Measurements from ENCODE around the gene EFL1.
"Not testable (repeated sequence)": the region's sequence is repeated elsewhere in the genome, so short reads cannot be mapped to it uniquely, and the experiment has no call there.

Gene EFL1

GRCh38 chr15:82275410-82275809, 12.9 kb upstream of the EFL1 start:
- no peak for DNase-seq (ENCODE audit: low read depth)

DNA sequence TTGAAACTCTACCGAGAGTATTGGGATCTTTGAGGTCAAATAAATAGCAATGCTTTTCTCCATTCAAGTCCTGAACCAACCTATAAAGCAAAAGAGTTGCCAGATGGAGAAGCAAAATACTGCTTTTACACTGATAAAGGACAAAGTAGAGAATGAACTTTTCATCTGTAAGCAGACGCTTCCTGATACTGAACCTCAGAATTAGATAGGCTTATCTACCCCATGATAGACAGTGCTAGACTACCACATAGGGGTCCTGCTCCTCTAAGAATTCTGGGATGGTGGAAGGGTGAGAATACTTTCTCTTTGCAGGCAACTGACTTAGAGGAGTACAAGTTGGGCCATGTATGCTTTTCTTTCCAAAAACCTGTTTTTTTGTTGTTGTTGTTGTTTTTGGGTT, 9.6 kb upstream of the EFL1 start:
- DNase-seq (ENCODE audit: low read depth) = no peak

GRCh38 chr15:82268454-82268853, 5.9 kb upstream of the EFL1 start:
- DNase-seq (ENCODE audit: low read depth) = not testable (repeated sequence)

GRCh38 chr15:82267137-82267536, 4.6 kb upstream of the EFL1 start:
- DNase-seq (ENCODE audit: low read depth) = not testable (repeated sequence)

GRCh38 chr15:82263350-82263749, 816 bp upstream of the EFL1 start:
- DNase-seq (ENCODE audit: low read depth) = peak; percentile 1

- peak; percentile 80 for DNase-seq (ENCODE audit: low read depth)
Measured at GRCh38 chr15:82261566-82262421, 740 bp downstream of the EFL1 start.

- peak; percentile 48 for DNase-seq (ENCODE audit: low read depth)
Measured at GRCh38 chr15:82248261-82248660, 14.3 kb downstream of the EFL1 start.

DNA sequence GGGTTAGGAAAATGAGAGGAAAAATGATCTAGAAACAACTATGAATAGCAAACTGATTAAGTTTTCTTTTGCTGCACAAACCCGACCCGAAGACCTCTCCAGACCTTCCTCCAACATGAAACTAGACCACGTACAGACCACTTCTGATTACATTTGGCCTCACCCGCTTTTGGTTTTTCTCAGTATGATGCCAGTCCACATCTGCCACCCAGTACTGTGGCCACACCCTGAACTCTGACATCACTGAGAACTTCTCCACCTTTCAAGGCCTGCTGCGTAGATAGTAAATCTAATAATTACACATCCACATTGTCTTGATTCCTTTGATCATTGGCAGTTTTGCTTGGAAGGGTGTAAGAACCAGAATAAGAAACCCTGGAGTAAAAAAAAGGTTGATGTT, 16.6 kb downstream of the EFL1 start:
- DNase-seq (ENCODE audit: low read depth) = not testable (repeated sequence)

GRCh38 chr15:82243644-82244043, 18.9 kb downstream of the EFL1 start:
- not testable (repeated sequence) for DNase-seq (ENCODE audit: low read depth)

DNA sequence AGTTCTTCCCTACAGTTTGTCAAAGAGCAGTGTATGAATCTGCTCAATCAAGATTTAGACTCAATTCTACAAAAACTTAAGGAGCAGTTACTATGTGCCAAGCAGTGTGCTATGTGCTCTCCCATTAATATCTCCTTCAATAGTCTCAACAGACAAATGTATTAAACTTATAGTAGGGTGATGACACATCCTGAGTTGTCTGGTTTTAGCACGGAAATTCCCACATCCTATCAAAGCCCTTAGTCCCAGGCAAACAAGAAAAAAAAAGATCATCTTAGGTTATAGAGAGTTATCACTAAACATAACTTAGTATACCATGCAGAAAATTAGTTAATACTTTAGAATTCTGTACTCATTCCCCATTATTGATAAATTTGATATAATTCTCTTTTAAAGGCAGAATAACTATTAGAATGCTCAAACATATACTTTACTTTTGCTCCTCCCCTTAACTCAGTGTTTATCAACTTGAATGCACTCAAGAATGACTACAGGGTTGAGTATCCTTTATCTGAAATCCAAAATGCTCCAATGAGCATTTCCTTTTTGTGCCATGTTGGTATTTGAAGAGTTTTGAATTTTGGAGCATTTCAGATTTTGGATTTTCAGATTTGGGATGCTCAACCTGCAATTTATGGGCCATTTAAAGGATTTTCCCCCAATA, 20.6 kb downstream of the EFL1 start:
- peak; percentile 68 for DNase-seq (ENCODE audit: low read depth)

DNA sequence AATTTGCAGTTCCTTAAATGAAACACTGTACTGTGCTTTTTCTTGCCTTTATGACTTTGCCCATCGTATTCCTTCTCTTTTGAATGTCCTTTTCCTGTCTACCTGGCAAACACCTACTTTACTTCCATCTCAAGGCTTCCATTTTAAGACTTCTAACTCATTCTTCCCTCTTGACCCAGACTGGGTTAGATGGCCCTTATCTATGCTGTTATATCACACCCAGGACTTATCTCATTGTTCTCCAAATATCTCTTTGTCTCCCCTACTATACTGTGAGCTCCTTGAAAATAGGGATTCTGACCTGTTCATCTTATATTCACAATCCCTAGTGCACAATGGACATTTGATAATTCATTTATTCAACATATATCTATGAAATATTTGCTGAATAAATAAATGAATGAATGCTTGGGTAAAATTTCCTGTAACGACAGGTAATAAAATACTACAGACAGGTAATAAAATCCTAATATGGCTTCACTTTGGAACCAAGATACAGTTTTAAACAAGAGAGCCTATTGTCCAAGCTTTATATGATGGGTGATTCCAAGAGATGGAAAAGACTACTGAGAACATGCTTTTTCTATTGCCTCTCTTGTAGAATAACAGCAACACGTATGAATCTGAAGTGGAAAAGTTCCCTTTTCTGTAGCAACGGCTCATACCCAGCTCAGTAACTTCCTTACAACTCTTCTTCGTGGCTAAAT, 22.7 kb downstream of the EFL1 start:
- no peak for DNase-seq (ENCODE audit: low read depth)

DNA sequence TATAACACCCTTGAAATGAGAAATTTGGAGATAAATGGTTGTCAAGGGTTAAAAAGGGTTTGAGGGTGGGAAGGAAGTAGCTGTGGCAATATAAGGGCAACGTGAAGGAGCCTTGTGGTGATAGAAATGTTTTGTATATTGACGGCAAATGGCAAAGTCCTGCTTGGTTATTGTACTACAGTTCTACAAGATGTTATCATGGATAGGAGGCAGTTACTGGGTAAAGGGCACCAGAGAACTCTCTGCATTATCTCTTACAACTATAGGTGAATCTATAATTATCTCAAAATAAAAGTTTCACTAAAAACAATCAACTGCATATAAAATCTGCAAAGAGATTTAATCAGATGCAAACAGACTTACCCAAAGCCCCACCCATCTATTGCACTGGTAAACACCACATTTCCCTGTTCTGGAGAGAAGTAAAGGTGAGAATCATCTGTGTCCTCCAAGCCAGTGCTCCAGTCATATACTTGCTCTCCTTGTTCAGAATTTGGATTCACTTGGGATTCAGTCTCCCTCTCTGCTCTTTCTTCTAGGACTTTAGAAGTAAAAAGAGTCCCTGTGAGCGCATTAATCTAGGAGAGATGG, 24.5 kb downstream of the EFL1 start:
- not testable (repeated sequence) for DNase-seq (ENCODE audit: low read depth)

GRCh38 chr15:82231842-82232241, 30.7 kb downstream of the EFL1 start:
- DNase-seq (ENCODE audit: low read depth) = no peak

- DNase-seq (ENCODE audit: low read depth) = no peak
Measured at GRCh38 chr15:82231233-82231632, 31.3 kb downstream of the EFL1 start.

GRCh38 chr15:82228750-82229149, 33.8 kb downstream of the EFL1 start:
- DNase-seq (ENCODE audit: low read depth) = peak; percentile 24

GRCh38 chr15:82221535-82221934, 41.0 kb downstream of the EFL1 start:
- peak; percentile 32 for DNase-seq (ENCODE audit: low read depth)

GRCh38 chr15:82216092-82216491, 46.4 kb downstream of the EFL1 start:
- not testable (repeated sequence) for DNase-seq (ENCODE audit: low read depth)

- peak; percentile 30 for DNase-seq (ENCODE audit: low read depth)
Measured at GRCh38 chr15:82212201-82212600, 50.3 kb downstream of the EFL1 start.

GRCh38 chr15:82210066-82210597, 52.4 kb downstream of the EFL1 start:
- DNase-seq (ENCODE audit: low read depth) = peak; percentile 48

- not testable (repeated sequence) for DNase-seq (ENCODE audit: low read depth)
Measured at GRCh38 chr15:82204575-82204974, 58.0 kb downstream of the EFL1 start.

DNA sequence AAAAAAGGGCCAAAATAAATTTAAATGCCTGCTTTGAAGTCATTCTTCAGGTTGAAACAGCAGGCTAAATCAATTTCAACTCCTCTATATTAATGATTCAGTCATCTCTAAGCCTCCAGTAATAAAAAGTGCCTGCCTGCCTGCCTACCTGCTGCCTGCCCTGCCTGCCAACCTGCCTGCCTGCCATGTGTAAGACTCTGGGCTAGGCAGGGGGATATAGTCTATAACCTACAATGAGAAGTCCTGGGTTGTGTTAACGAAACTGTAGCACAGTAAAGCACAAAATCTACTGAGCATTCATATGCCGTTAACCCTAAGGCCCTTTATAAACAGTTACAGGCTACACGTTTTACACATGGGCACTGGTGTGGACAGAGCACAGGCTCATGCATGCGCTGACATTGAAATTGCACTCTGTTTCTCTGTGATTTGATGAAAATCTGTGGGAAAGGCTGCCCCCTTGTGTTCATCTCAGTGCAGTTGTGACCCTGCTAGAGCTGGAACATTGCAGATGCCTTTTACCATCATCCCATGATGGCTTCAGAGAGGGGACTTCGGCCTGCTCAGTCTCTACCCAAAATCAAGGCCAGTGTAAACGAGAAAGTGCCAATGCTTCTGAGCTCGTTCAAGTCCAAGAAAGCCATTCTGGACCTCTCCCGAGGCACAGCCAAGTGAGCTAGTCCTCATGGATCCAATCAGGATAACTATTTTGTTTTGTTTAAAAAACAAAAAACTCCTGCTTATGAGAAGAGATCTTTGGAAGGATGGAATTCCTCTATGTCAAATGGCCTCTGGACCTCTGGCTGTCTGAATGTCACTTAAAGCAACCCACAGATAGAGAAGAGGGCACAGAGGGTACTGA, 64.6 kb downstream of the EFL1 start:
- DNase-seq (ENCODE audit: low read depth) = peak; percentile 81
